ENCODE measurements around the gene TUT4.

DNA sequence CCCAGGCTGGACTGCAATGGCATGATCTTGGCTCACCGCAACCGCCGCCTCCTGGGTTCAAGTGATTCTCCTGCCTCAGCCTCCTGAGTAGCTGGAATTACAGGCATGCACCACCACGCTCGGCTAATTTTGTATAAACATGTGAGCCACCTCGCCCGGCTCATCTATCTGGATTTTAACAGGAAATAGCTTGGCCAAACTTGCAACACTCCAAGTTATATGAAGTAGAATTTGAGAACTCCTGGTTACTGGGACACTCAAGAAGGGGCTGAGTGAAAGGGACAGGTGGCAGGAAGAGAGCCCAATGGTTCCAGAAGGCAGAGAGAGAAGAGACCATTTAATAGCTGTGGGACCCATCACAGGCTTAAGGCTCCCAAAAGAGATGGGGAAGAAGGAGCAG, 46.3 kb upstream of the TUT4 start:
- TF ChIP-seq, protein P1, sequence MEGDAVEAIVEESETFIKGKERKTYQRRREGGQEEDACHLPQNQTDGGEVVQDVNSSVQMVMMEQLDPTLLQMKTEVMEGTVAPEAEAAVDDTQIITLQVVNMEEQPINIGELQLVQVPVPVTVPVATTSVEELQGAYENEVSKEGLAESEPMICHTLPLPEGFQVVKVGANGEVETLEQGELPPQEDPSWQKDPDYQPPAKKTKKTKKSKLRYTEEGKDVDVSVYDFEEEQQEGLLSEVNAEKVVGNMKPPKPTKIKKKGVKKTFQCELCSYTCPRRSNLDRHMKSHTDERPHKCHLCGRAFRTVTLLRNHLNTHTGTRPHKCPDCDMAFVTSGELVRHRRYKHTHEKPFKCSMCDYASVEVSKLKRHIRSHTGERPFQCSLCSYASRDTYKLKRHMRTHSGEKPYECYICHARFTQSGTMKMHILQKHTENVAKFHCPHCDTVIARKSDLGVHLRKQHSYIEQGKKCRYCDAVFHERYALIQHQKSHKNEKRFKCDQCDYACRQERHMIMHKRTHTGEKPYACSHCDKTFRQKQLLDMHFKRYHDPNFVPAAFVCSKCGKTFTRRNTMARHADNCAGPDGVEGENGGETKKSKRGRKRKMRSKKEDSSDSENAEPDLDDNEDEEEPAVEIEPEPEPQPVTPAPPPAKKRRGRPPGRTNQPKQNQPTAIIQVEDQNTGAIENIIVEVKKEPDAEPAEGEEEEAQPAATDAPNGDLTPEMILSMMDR (IDR thresholded peaks at IDR 0.05; ENCODE audit: low read length): no peak
- TF ChIP-seq EZH2 (IDR thresholded peaks at IDR 0.05; ENCODE audit: borderline replicate concordance, low read length): no peak
